ENCODE measurements around the gene ZDHHC14.

ZDHHC14 gene

GRCh38 chr6:157402996-157403685 is 22.2 kb downstream of the ZDHHC14 start:
- no peak for TF ChIP-seq SPI1 (IDR thresholded peaks at IDR 0.05; ENCODE audit: borderline replicate concordance, low read depth)
- Histone ChIP-seq H3K27me3 (ENCODE audit: insufficient read depth, poor library complexity, severe bottlenecking) (no peaks in the 10 kb centered on the region), H3K4me3 (replicated peaks; ENCODE audit: insufficient read depth, low read length) (no peak overlapping the region), H3K27ac (replicated peaks) (no peak overlapping the region)
- DNase-seq (ENCODE audit: low read depth in 1 of 2, low spot score in 1 of 2) = no peak

- DNase-seq (ENCODE audit: low read depth in 1 of 2, low spot score in 1 of 2) = no peak
- no peak for TF ChIP-seq CTCF (IDR thresholded peaks at IDR 0.05; ENCODE audit: insufficient read depth, low read length)
- Histone ChIP-seq H3K27me3 (ENCODE audit: insufficient read depth, poor library complexity, severe bottlenecking) (no peaks in the 10 kb centered on the region), H3K4me3 (replicated peaks; ENCODE audit: insufficient read depth, low read length) (no peak overlapping the region), H3K27ac (replicated peaks) (no peak overlapping the region)
Observed at GRCh38 chr6:157403686-157404051, 22.7 kb downstream of the ZDHHC14 start.

GRCh38 chr6:157405986-157406385 is 25.0 kb downstream of the ZDHHC14 start:
- Histone ChIP-seq H3K27me3 (ENCODE audit: insufficient read depth, poor library complexity, severe bottlenecking) (no peaks in the 10 kb centered on the region), H3K27ac (replicated peaks) (no peak overlapping the region), H3K4me3 (replicated peaks; ENCODE audit: insufficient read depth, low read length) (no peak overlapping the region)
- no peak for DNase-seq (ENCODE audit: low read depth in 1 of 2, low spot score in 1 of 2)
- TF ChIP-seq SPI1 (IDR thresholded peaks at IDR 0.05; ENCODE audit: borderline replicate concordance, low read depth) (no peak), CTCF (IDR thresholded peaks at IDR 0.05; ENCODE audit: insufficient read depth, low read length) (no peak), POLR2AphosphoS5 (IDR thresholded peaks at IDR 0.05; ENCODE audit: low read depth) (no peak), REST (IDR thresholded peaks at IDR 0.05; ENCODE audit: insufficient replicate concordance, low read depth) (no peak), GABPA (IDR thresholded peaks at IDR 0.05; ENCODE audit: low read depth) (no peak)

GRCh38 chr6:157406661-157407060 is 25.7 kb downstream of the ZDHHC14 start:
- DNase-seq (ENCODE audit: low read depth in 1 of 2, low spot score in 1 of 2) = peak in 1 of 2 experiments; percentile 56
- no peak overlapping the region for H3K27ac ChIP-seq (replicated peaks)
- no peaks in the 10 kb centered on the region for H3K27me3 ChIP-seq (ENCODE audit: insufficient read depth, poor library complexity, severe bottlenecking)
- TF ChIP-seq CTCF (IDR thresholded peaks at IDR 0.05; ENCODE audit: insufficient read depth, low read length) = no peak
- TF ChIP-seq POLR2AphosphoS5 (IDR thresholded peaks at IDR 0.05; ENCODE audit: low read depth) = no peak
- no peak for TF ChIP-seq REST (IDR thresholded peaks at IDR 0.05; ENCODE audit: insufficient replicate concordance, low read depth)
- TF ChIP-seq GABPA (IDR thresholded peaks at IDR 0.05; ENCODE audit: low read depth) = no peak
- TF ChIP-seq SPI1 (IDR thresholded peaks at IDR 0.05; ENCODE audit: borderline replicate concordance, low read depth) = no peak
- H3K4me3 ChIP-seq (replicated peaks; ENCODE audit: insufficient read depth, low read length) = no peak overlapping the region
